SK-N-SH (cell line): ENCODE results near the gene CDX2. TPM values are rescaled to one million over a fixed set of nuclear protein-coding genes. Genes with fewer than 3 reads are reported as not detected.
"Not testable (repeated sequence)": the region's sequence is repeated elsewhere in the genome, so short reads cannot be mapped to it uniquely, and the experiment has no call there.

Experiments used
- CTCF ChIA-PET: fragments of 300-600, 350-600 bp; formaldehyde crosslinking; extraction: SDS; loops from one replicate; lab custom pipeline; 2021; lab: Yijun Ruan, JAX
- POLR2A ChIA-PET: fragments of 350-600 bp; sonication (Branson Sonifier 250); formaldehyde crosslinking; extraction: SDS; loops from one replicate; lab custom pipeline; 2020; ENCODE audit warnings: antibody characterized with exemption, inconsistent platforms; lab: Yijun Ruan, JAX
- DNase-seq: peaks from one replicate; pipeline ENCODE4 v3.0.0; 2012
- H2AFZ ChIP-seq: fragments of 200-600 bp; sonication (generic); 2 replicates; pipeline ENCODE4 v1.8.1; 2016; ENCODE audit warnings: antibody characterized with exemption, mild to moderate bottlenecking, low read depth
- H3F3A ChIP-seq: fragments of 200-600 bp; sonication (generic); replicated peaks from 2 replicates; pipeline ENCODE3; 2016; ENCODE audit warnings: antibody characterized with exemption, mild to moderate bottlenecking; ENCODE audit not compliant: insufficient read depth
- H3K27ac ChIP-seq, 2 experiments: fragments of 200-500 bp in 1 of 2; fragments of 200-600 bp in 1 of 2; sonication (Bioruptor generic) in 1 of 2; sonication (generic), shearing (Covaris generic) in 1 of 2; 2 replicates each; pipeline versions ENCODE4 v1.5.1 to v1.6.1; 2014 to 2016; ENCODE audit warnings: low read depth in 2 of 2, inconsistent platforms in 1 of 2, low read length in 1 of 2, mild to moderate bottlenecking in 1 of 2, mixed read lengths in 1 of 2
- H3K27me3 ChIP-seq: fragments of 200-600 bp; sonication (generic), shearing (Covaris generic); 2 replicates; pipeline ENCODE4 v1.6.1; 2016; ENCODE audit warnings: mixed run types; ENCODE audit not compliant: insufficient read depth
- H3K36me3 ChIP-seq, 2 experiments: fragments of 200-500 bp in 1 of 2; fragments of 200-600 bp in 1 of 2; sonication (Bioruptor generic) in 1 of 2; sonication (generic) in 1 of 2; replicated peaks in 1 of 2; 2 replicates each; pipeline versions ENCODE3 to v1.5.1; 2014 to 2016; ENCODE audit warnings: low read length in 1 of 2, mild to moderate bottlenecking in 1 of 2; ENCODE audit not compliant: insufficient read depth in 2 of 2, control insufficient read depth in 1 of 2
- H3K4me1 ChIP-seq, 2 experiments: fragments of 200-500 bp in 1 of 2; fragments of 200-600 bp in 1 of 2; sonication (Bioruptor generic) in 1 of 2; sonication (generic), shearing (Covaris generic) in 1 of 2; 2 replicates each; pipeline versions ENCODE4 v1.5.1 to v1.6.1; 2014 to 2016; ENCODE audit warnings: low read depth in 1 of 2, low read length in 1 of 2, mixed run types in 1 of 2; ENCODE audit not compliant: insufficient read depth in 2 of 2, control insufficient read depth in 1 of 2
- H3K4me2 ChIP-seq: fragments of 200-600 bp; sonication (generic), shearing (Covaris generic); 2 replicates; pipeline ENCODE4 v1.6.1; 2017; ENCODE audit warnings: mixed run types
- H3K4me3 ChIP-seq, 2 experiments: fragments of 200-500 bp in 1 of 2; fragments of 200-600 bp in 1 of 2; sonication (Bioruptor generic) in 1 of 2; sonication (generic), shearing (Covaris generic) in 1 of 2; 2 replicates each; pipeline versions ENCODE4 v1.5.1 to v1.8.1; 2014 to 2016; ENCODE audit warnings: low read depth in 2 of 2, inconsistent platforms in 1 of 2, low read length in 1 of 2, mild to moderate bottlenecking in 1 of 2, mixed read lengths in 1 of 2, moderate library complexity in 1 of 2
- H3K79me2 ChIP-seq: fragments of 200-600 bp; sonication (generic); 2 replicates; pipeline ENCODE4 v1.8.1; 2017; ENCODE audit warnings: mild to moderate bottlenecking; ENCODE audit not compliant: insufficient read depth
- H3K9ac ChIP-seq: fragments of 200-600 bp; sonication (generic); 2 replicates; pipeline ENCODE4 v1.6.1; 2017; ENCODE audit warnings: mixed run types
- H3K9me2 ChIP-seq: fragments of 200-600 bp; sonication (generic); 2 replicates; pipeline ENCODE4 v1.6.1; 2017; ENCODE audit warnings: mixed run types
- H3K9me3 ChIP-seq: fragments of 200-600 bp; sonication (generic); 2 replicates; pipeline ENCODE4 v1.6.1; 2017; ENCODE audit warnings: mixed run types, mild to moderate bottlenecking, moderate library complexity
- H4K20me1 ChIP-seq: fragments of 200-600 bp; sonication (generic); 2 replicates; pipeline ENCODE4 v1.6.1; 2017; ENCODE audit warnings: mild to moderate bottlenecking, mixed run types; ENCODE audit not compliant: insufficient read depth
- EP300 ChIP-seq, 2 experiments: IDR thresholded peaks; 2 replicates each; pipeline versions ENCODE4 v1.4.0 to v1.6.1; 2012; ENCODE audit warnings: borderline replicate concordance in 1 of 2, low read depth in 1 of 2, low read length in 1 of 2
- EZH2phosphoT487 ChIP-seq: fragments of 200-600 bp; sonication (generic); IDR thresholded peaks from 2 replicates; pipeline ENCODE4 v1.6.1; 2017; ENCODE audit warnings: low read depth, mixed run types, mild to moderate bottlenecking, antibody characterized with exemption, moderate library complexity, borderline replicate concordance
- FOXM1 ChIP-seq: IDR thresholded peaks from 2 replicates; pipeline ENCODE4 v1.4.0; 2012; ENCODE audit warnings: low read depth, mild to moderate bottlenecking
- MEF2A ChIP-seq: IDR thresholded peaks from 2 replicates; pipeline ENCODE4 v1.4.0; 2012; ENCODE audit warnings: low read depth, borderline replicate concordance
- NFIC ChIP-seq: IDR thresholded peaks from 2 replicates; pipeline ENCODE4 v1.4.0; 2012; ENCODE audit warnings: borderline replicate concordance
- NRF1 ChIP-seq: IDR thresholded peaks from 2 replicates; pipeline ENCODE4 v1.6.1; 2012; ENCODE audit warnings: low read depth, mild to moderate bottlenecking, low read length
- POLR2AphosphoS5 ChIP-seq: IDR thresholded peaks from 2 replicates; pipeline ENCODE4 v1.6.1; 2012; ENCODE audit warnings: low read depth, low read length
- RAD21 ChIP-seq: IDR thresholded peaks from 2 replicates; pipeline ENCODE4 v1.6.1; 2012; ENCODE audit warnings: mild to moderate bottlenecking, low read length
- RXRA ChIP-seq: IDR thresholded peaks from 2 replicates; pipeline ENCODE4 v1.4.0; 2012; ENCODE audit warnings: low read depth, mild to moderate bottlenecking, borderline replicate concordance
- TAF1 ChIP-seq: IDR thresholded peaks from 2 replicates; pipeline ENCODE4 v1.6.1; 2012; ENCODE audit warnings: low read depth, mild to moderate bottlenecking, low read length, moderate library complexity, borderline replicate concordance
- YY1 ChIP-seq: IDR thresholded peaks from 2 replicates; pipeline ENCODE4 v1.4.0; 2012; ENCODE audit warnings: low read depth, mild to moderate bottlenecking
- WGBS: methylation state at CpG from one replicate; pipeline ENCODE4 v1.1.6; 2017; ENCODE audit warnings: low lambda C conversion rate; 5-methylcytosine and 5-hydroxymethylcytosine counted together
- polyA plus RNA-seq, 3 experiments: library from polyadenylated mRNA; depleted of rRNA; stranded (reverse); fragments of >200 nt; gene quantifications; 2 replicates each; pipeline ENCODE4 v1.2.3, GENCODE V29; 2012
- TF ChIP-seq, protein P1 (sequence below): IDR thresholded peaks from 2 replicates; pipeline ENCODE4 v1.4.0; 2012; ENCODE audit warnings: low read depth, borderline replicate concordance
- TF ChIP-seq, protein P2 (sequence below): fragments of 150-350 bp; IDR thresholded peaks from 2 replicates; pipeline ENCODE4 v1.6.1; 2017; ENCODE audit warnings: antibody characterized with exemption, low read length, low read depth, borderline replicate concordance

CDX2 gene
- polyA plus RNA-seq, 1 of the 3 experiments (the other 2 are of a cell fraction), result not detected

DNA sequence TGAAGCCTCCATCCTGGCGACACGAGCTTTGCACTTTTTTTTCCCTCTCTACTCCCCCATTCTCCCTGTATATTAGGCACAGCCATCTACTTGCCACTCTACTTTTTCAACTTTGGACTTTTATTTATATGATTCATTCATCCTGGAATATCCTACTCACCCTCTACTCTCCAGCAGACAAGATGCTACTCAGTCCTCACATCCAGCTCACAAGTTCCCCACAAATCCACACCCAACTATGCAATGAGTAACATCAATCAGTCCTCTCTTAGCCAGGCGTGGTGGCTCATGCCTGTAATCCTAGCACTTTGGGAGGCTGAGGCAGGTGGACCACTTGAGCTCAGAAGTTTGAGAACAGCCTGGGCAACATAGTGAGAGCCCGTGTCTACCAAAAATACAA is 43.3 kb upstream of the CDX2 start (continued):
- TF ChIP-seq, protein P1, sequence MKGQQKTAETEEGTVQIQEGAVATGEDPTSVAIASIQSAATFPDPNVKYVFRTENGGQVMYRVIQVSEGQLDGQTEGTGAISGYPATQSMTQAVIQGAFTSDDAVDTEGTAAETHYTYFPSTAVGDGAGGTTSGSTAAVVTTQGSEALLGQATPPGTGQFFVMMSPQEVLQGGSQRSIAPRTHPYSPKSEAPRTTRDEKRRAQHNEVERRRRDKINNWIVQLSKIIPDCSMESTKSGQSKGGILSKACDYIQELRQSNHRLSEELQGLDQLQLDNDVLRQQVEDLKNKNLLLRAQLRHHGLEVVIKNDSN, result no peak
- no peak for TF ChIP-seq NFIC

DNA sequence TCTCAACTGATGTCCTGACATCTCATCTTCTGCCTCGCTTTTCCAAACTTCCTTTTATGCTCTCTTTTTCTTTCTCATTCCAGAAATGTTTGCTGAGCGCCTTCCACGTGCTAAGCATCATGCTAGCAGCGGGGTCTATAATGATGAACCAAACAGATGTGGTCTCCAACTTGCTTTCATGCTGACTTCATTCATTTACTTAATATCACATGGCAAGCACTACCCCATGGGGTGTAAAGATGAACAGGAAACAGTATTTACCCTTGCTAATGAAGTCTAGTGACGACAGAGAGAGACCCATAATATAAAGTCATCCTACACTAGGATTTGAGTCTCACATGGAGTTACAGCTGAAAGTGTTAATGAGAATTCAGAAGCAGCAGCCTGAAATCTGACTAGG is 40.9 kb upstream of the CDX2 start:
- H3K9ac ChIP-seq, result no peak overlapping the region
- peaks cover 41% of the 10 kb centered on the region; the same call in 1 of the 2 replicates for H3K27me3 ChIP-seq
- H3K4me1 ChIP-seq, result no peaks in the 10 kb centered on the region
- no peaks in the 10 kb centered on the region for H4K20me1 ChIP-seq
- no peak overlapping the region for H3K4me3 ChIP-seq
- no peaks in the 10 kb centered on the region for H3K79me2 ChIP-seq
- no peak overlapping the region for H3K4me2 ChIP-seq
- CTCF ChIA-PET, result no interaction called here
- H2AFZ ChIP-seq, result no peak overlapping the region
- TF ChIP-seq, protein P2, sequence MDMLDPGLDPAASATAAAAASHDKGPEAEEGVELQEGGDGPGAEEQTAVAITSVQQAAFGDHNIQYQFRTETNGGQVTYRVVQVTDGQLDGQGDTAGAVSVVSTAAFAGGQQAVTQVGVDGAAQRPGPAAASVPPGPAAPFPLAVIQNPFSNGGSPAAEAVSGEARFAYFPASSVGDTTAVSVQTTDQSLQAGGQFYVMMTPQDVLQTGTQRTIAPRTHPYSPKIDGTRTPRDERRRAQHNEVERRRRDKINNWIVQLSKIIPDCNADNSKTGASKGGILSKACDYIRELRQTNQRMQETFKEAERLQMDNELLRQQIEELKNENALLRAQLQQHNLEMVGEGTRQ, result no peak
- no peak for TF ChIP-seq YY1
- no peak for TF ChIP-seq NFIC
- no peak for TF ChIP-seq RAD21
- no peak for TF ChIP-seq EP300 (IDR thresholded peaks at IDR 0.05; ENCODE audit: borderline replicate concordance in 1 of 2, low read depth in 1 of 2, low read length in 1 of 2)
- TF ChIP-seq NRF1, result no peak
- no peak for TF ChIP-seq FOXM1
- TF ChIP-seq RXRA, result no peak
- no peak for TF ChIP-seq TAF1
- no peak for TF ChIP-seq EZH2phosphoT487
- no peak for TF ChIP-seq POLR2AphosphoS5
- TF ChIP-seq MEF2A, result no peak
- TF ChIP-seq, protein P1, result no peak
- POLR2A ChIA-PET, result no interaction called here
- 3% methylated on average over 5 of the region's 5 CpGs for WGBS
- H3F3A ChIP-seq, result no peaks in the 10 kb centered on the region
- no peak overlapping the region for H3K27ac ChIP-seq
- no peaks in the 10 kb centered on the region for H3K9me3 ChIP-seq
- H3K36me3 ChIP-seq, result no peaks in the 10 kb centered on the region
- no peak for DNase-seq
- H3K9me2 ChIP-seq, result no peaks in the 10 kb centered on the region

DNA sequence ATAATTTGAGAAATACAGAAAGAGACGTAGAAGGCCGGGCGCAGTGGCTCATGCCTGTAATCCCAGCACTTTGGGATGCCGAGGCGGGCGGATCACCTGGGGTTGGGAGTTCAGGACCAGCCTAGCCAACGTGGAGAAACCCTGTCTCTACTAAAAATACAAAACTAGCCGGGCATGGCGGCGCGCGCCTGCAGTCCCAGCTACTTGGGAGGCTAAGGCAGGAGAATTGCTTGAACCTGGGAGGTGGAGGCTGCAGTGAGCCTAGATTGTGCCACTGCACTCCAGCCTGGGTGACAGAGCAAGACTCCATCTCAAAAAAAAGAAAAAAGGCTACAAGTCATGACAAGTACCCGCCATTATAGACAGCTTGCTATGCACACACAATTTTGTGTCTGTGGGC is 35.9 kb upstream of the CDX2 start:
- H3K9me3 ChIP-seq, H2AFZ ChIP-seq, DNase-seq, H3K79me2 ChIP-seq, CTCF ChIA-PET, H4K20me1 ChIP-seq, H3K36me3 ChIP-seq, POLR2A ChIA-PET, H3F3A ChIP-seq, H3K4me1 ChIP-seq, H3K9ac ChIP-seq, H3K4me3 ChIP-seq, H3K9me2 ChIP-seq, H3K27ac ChIP-seq, H3K4me2 ChIP-seq: not testable (repeated sequence)
- WGBS, result 54% methylated on average over 13 of the region's 13 CpGs
- H3K27me3 ChIP-seq, result peaks cover 47% of the 10 kb centered on the region
